KG1 (cell line): ENCODE measurements around the gene EPN2.
"Not testable (repeated sequence)": the region's sequence is repeated elsewhere in the genome, so short reads cannot be mapped to it uniquely, and the experiment has no call there.

ENCODE experiments used
- DNase-seq: peaks from one replicate; lab custom pipeline; 2025; lab: John Stamatoyannopoulos, UW

Gene EPN2

GRCh38 chr17:19268611-19269010 is 31.4 kb downstream of the EPN2 start:
- DNase-seq: no peak

- no peak for DNase-seq
Observed at GRCh38 chr17:19269106-19269505, 31.9 kb downstream of the EPN2 start.

DNA sequence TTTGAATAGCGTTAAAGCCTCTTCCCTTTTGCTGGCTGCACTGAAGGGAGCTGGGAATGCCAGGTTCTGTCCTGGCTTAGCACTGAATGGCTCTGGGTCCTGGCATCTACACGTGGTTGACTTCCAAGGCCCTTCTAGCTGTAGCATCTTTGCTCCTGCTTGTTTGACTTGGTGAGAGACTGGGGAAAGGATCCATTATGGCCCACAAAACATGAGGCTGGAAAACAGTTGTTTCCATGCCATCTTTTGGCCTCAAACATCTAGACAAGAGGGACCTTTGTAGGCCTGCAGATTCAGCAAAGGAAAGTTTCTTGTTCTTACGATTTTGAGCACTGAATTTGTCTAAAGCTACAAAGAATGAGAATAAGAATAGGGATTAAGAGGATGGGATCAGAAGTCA is 32.5 kb downstream of the EPN2 start:
- DNase-seq: no peak

- no peak for DNase-seq
Observed at GRCh38 chr17:19270347-19270703, 33.2 kb downstream of the EPN2 start.

DNA sequence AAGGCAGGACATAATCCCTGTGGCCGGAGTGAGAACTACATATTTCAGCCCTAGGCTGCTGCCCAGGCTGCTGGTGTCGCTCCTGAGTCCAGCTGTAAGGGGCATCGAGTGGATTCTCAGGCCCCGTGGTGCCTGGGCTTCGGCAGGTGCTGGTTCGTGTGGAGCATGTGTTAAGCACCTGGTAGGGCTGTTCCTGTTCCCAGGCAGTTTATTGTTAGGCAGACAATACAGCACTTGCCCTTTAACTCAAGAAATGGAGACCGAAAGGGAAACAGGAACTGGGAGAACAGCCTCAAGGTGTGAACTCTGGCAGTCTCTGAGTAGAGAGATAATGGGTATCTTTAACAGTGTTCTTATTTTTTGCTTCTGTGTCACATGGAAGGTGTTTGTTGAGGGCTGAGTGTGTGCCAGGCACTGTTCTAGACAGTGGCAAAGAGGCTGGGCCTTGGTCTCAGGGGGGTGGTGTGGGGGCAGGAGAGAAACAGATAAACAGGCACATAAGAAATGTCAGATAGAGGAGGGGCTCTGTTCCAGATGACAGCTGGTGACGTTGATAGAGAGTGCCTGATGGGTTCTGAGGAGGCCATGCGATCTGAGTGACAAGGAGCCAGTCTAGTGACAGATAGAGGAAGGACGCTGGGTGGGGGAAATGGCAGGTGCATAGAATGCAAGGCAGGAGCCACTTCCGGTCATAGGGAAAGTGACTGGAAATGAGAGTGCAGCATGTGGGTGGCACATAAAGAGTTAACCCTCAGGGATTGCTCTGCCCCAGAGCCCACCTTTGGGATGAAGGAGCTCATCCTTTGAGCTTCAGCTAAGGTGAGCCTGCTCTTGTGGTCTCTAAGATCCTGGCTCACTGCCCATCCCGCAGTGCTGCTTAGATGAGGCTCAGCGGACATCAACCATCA is 33.8 kb downstream of the EPN2 start:
- no peak for DNase-seq

- no peak for DNase-seq
Observed at GRCh38 chr17:19271780-19272357, 34.7 kb downstream of the EPN2 start.

GRCh38 chr17:19273731-19274130 is 36.6 kb downstream of the EPN2 start:
- no peak for DNase-seq

GRCh38 chr17:19274893-19275292 is 37.7 kb downstream of the EPN2 start:
- DNase-seq: no peak

DNA sequence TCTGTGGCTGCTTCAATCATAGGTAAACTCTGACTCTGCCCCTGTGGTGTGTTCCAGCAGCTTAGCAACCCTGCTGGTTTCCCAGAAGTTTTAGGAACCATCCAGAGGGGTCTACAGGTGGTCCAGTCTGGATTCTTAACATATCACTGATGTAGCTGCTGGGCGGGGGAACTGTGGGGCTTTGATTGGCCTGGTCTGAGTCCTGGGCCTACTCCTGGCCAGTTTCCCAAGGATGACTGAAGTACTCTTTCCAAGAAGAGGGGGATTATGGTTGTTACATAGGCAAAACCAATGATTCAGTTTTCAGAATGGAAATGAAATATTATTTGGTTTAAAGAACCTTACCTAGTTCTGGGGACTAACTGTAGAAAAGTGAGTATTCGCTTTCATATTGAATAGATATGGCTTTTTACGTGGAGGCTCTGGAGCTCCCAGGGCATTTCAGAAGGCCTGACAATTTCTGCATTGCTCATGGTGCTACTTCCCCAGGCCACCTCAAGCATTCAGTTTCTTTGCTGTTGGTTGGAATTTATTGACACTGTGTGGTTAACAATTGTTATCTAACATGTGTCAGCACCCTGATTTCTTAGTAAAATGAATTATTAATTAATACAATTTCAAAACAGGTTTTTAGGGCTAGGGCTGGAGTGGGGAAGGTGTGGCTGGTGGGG is 38.4 kb downstream of the EPN2 start:
- DNase-seq: no peak

GRCh38 chr17:19278284-19278683 is 41.1 kb downstream of the EPN2 start:
- not testable (repeated sequence) for DNase-seq

- no peak for DNase-seq
Observed at GRCh38 chr17:19278729-19279128, 41.6 kb downstream of the EPN2 start.

- DNase-seq: no peak
Observed at GRCh38 chr17:19281161-19281560, 44.0 kb downstream of the EPN2 start.

DNA sequence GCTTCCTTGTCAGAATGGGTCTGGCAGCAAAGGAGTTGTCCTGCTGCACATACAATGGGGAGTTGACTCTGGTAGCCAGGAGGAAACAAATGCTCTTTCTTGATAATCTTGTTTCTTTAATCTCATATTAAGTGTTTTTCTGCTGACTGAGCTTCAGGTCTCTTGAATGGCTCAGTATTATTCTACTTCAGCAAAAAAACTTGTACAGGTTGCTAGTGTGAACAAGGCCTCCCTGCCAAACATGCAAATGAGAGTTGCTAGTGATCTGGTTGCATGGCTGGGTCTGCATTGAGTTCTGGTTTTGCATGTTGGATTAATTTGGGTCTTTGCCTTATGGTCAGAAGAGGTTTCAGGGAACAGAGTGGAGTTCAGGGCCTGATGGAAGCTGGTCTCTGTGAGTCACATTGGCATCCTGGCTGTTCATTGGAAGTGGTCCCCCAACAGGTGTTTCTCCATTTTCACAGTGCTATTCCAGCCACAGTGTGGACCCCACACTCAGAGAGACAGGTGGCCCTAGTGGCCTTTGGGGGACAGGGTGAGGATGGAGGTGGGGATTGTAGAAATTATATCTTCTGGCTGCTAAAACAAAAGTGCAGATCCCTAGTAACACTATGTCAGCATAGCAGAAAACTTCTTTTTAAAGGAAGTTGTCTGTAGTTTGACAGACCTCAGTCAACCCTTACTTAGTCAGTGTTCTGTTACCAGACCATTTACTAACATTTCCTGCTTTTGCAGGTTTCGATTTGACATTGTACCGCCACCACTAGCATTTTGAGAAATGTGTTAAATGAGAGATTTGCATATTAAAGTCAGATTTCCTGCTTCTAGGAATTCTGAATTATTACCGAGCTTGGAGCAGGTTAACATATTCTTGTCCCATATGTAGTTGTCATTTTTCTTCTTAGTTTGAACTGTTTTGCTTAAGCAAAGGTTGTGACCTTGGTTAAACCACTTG is 47.1 kb downstream of the EPN2 start:
- no peak for DNase-seq

- DNase-seq: no peak
Observed at GRCh38 chr17:19285213-19285900, 48.2 kb downstream of the EPN2 start.

GRCh38 chr17:19286751-19287341 is 49.7 kb downstream of the EPN2 start:
- DNase-seq: no peak

DNA sequence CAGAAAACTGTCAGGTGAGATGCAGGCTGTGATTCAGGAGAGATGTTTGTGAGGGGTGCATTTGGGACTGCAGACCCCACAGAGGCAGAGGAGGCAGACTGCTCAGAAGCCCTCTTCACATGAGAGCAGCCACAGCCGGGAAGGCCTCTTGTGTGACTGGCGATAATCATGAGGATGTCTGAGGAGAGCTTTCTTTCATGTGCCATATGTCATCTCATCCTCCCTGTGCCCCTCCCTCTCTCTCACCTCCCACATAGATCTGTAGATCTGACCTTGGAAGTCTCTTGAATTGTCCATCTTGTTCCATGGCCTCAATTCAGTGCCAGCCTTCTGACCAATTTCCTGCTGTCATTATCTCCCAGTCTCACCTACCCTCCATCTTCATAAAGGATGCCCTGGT is 50.5 kb downstream of the EPN2 start:
- no peak for DNase-seq

- DNase-seq: no peak
Observed at GRCh38 chr17:19288453-19288852, 51.3 kb downstream of the EPN2 start.

- DNase-seq: no peak
Observed at GRCh38 chr17:19290066-19290705, 53.0 kb downstream of the EPN2 start.

DNA sequence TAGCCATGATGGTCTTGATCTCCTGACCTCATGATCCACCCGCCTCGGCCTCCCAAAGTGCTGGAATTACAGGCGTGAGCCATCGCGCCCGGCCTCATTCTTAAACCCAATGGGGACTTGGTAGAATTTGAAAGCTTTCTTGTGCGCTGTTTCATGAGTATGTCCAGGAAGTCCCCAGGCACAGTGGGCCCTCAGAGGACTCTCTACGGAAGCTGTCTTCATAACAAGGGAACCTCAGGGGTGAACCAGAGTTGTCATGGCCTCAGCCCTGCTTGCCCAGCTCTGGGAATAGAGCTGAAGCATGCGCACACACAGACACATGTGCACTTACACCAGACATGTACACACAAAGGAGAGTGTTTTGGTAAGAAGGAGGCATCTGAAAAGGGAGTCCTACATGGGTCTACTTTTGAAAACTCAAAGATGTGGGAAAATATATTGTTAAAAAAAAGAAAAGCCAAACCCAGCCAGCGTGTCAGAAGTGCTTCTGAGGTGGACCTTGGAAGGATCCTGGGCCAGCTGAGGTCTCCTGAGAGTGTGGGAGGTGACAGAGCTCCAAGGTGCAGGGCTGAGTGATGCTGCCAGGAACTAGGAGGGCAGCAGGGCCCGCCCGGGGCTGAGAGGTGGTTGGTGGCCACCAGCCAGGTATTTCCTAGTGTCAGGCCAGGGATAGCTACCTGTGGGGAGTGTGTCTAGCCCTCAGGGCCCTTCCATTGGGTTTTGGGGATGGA is 54.6 kb downstream of the EPN2 start:
- no peak for DNase-seq

- no peak for DNase-seq
Observed at GRCh38 chr17:19292377-19292711, 55.2 kb downstream of the EPN2 start.
